NCI-H2196 (cell line): ENCODE results near the gene ZNF609.
"Not testable (repeated sequence)": the region's sequence is repeated elsewhere in the genome, so short reads cannot be mapped to it uniquely, and the experiment has no call there.

Source experiments
- DNase-seq: peaks from one replicate; lab custom pipeline; 2025; ENCODE audit not compliant: unreplicated experiment; lab: John Stamatoyannopoulos, UW

Gene ZNF609

GRCh38 chr15:64580696-64581407 is 120.5 kb downstream of the ZNF609 start:
- DNase-seq = no peak

- DNase-seq = no peak
These were observed 121.0 kb downstream of the ZNF609 start for GRCh38 chr15:64581408-64581761.

GRCh38 chr15:64582202-64582601 is 121.8 kb downstream of the ZNF609 start:
- no peak for DNase-seq

- no peak for DNase-seq
These were observed 123.1 kb downstream of the ZNF609 start for GRCh38 chr15:64583519-64583918.

GRCh38 chr15:64583983-64584382 is 123.6 kb downstream of the ZNF609 start:
- DNase-seq = no peak

- no peak for DNase-seq
These were observed 126.0 kb downstream of the ZNF609 start for GRCh38 chr15:64586259-64586870.

GRCh38 chr15:64586984-64587383 is 126.6 kb downstream of the ZNF609 start:
- no peak for DNase-seq

- no peak for DNase-seq
These were observed 129.2 kb downstream of the ZNF609 start for GRCh38 chr15:64589435-64590084.

- DNase-seq = not testable (repeated sequence)
These were observed 132.5 kb downstream of the ZNF609 start for GRCh38 chr15:64592845-64593244.

- peak; percentile 48 for DNase-seq
These were observed 136.5 kb downstream of the ZNF609 start for GRCh38 chr15:64596701-64597476.

GRCh38 chr15:64597477-64597822 is 137.1 kb downstream of the ZNF609 start:
- DNase-seq = peak; percentile 48

- DNase-seq = no peak
These were observed 138.8 kb downstream of the ZNF609 start for GRCh38 chr15:64599226-64599625.

GRCh38 chr15:64599716-64600115 is 139.3 kb downstream of the ZNF609 start:
- DNase-seq = no peak

GRCh38 chr15:64600794-64601193 is 140.4 kb downstream of the ZNF609 start:
- DNase-seq = no peak

- no peak for DNase-seq
These were observed 143.9 kb downstream of the ZNF609 start for GRCh38 chr15:64604319-64604718.

- not testable (repeated sequence) for DNase-seq
These were observed 147.0 kb downstream of the ZNF609 start for GRCh38 chr15:64607416-64607815.

- DNase-seq = no peak
These were observed 150.0 kb downstream of the ZNF609 start for GRCh38 chr15:64610257-64610919.

- DNase-seq = no peak
These were observed 150.8 kb downstream of the ZNF609 start for GRCh38 chr15:64611085-64611725.

- DNase-seq = no peak
These were observed 154.1 kb downstream of the ZNF609 start for GRCh38 chr15:64614519-64614918.

GRCh38 chr15:64617727-64618126 is 157.3 kb downstream of the ZNF609 start:
- no peak for DNase-seq

- no peak for DNase-seq
These were observed 157.8 kb downstream of the ZNF609 start for GRCh38 chr15:64618138-64618537.
